Lung microvascular endothelial cell (primary cell): Measurements from ENCODE around the gene ACACB. TPM values are rescaled to one million over a fixed set of nuclear protein-coding genes. Genes with fewer than 3 reads are reported as not detected.
"Not testable (repeated sequence)": the region's sequence is repeated elsewhere in the genome, so short reads cannot be mapped to it uniquely, and the experiment has no call there.

ENCODE experiments used
- DNase-seq, 2 donors: peaks; one replicate each; pipeline versions ENCODE4 v3.0.0 to v3.0.0-alpha.2; 2010; ENCODE audit warnings: low read depth in 2 of 2
- total RNA-seq: library from RNA; depleted of rRNA; stranded (reverse); fragments of >200 nt; gene quantifications from 2 replicates; pipeline ENCODE4 v1.2.1, GENCODE V29; 2014

Gene ACACB
- total RNA-seq, 1 donor from 2014 or later: 3.4 TPM

GRCh38 chr12:109172787-109173186 lies 56.4 kb downstream of the ACACB start:
- DNase-seq: not testable (repeated sequence)

DNA sequence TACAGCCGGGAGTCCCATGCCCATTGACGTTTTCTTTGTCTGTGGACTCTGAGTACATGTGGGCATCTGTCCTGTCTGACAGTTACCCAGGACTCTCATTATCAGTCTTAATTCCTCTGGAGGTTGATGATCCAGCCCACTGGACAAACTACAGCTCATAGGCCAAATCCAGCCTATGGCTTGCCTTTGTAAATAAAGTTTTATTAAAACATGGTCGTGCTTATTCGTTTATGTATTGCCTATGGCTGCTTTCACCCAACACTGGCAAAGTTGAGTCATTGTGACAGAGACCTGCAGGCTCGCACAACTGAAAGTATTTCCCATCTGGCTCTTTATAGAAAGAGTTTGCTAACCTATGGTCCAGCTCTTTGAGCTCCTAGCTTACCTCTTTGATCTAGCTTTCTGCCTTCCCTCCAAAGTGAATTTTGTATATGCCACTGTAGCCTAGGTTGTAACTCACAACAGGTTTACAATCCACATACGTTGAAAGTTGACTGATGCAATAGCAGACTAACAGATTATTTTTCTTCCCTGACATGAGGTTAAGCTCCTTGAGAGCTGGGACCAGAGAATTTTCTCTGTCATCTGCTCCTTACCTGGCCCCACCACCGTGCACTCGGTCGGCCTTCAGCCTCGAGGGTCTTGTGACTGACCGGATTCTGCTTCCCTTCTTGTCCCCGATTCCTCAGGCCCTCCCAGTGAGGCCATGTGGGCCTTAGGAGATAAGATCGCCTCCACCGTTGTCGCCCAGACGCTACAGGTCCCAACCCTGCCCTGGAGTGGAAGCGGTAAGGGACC lies 57.3 kb downstream of the ACACB start:
- no peak for DNase-seq

DNA sequence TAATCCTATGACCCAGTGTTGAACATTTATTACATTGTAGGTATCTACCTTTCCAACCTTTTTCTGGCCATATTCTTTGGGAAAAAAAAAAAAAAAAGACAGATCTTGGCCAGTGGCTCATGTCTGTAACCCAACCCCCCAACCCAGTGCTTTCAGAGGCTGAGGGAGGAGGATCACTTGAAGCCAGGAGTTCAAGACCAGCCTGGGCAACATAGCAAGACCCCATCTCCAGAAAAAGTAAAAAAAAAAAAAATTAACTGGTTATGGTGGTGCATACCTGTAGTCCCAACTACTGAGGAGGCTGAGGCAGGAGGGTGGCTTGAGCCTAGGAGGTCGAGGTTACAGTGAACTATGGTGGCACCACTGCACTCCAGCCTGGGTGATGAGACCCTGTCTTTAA lies 58.1 kb downstream of the ACACB start:
- no peak for DNase-seq

GRCh38 chr12:109178532-109178931 lies 62.1 kb downstream of the ACACB start:
- no peak for DNase-seq

DNA sequence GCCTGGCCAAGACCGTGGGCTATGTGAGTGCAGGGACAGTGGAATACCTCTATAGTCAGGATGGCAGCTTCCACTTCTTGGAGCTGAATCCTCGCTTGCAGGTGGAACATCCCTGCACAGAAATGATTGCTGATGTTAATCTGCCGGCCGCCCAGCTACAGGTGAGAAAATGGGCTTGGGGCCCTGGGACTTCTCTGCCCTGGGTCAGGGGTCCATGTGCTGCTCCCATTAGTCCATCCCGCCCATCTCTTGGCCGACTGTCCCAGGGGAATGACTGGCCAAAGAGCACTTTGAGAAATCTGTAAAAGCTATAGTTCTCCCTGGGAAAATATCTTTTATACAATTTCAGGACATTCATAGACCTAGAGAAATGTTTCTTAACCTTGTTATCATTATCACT lies 63.5 kb downstream of the ACACB start:
- DNase-seq: no peak

GRCh38 chr12:109182041-109182839 lies 65.9 kb downstream of the ACACB start:
- no peak for DNase-seq

- no peak for DNase-seq
These were observed 69.1 kb downstream of the ACACB start for GRCh38 chr12:109185441-109185840.

- no peak for DNase-seq
These were observed 70.7 kb downstream of the ACACB start for GRCh38 chr12:109186993-109187653.

- DNase-seq: no peak
These were observed 71.8 kb downstream of the ACACB start for GRCh38 chr12:109188108-109188712.

DNA sequence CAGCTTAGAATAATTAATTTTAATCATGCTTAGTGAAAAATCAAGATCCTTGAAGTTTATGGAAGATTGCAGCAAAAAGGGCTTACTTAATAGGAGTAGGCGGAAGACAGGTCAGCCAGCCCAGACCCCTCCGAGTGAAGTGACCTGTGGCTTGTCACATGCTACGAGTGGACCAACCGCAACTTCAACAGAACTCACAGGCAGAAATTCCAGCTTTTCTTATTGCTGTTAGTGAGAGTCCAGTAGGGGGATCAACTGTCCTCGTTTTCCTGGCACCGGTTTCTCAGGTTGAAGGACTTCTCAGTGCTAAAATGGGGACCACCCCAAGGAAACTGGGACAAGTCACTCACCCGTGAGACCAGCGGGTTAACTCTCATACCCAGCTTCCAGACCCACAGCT lies 72.9 kb downstream of the ACACB start:
- DNase-seq: no peak

- DNase-seq: no peak
These were observed 75.3 kb downstream of the ACACB start for GRCh38 chr12:109191621-109192250.

DNA sequence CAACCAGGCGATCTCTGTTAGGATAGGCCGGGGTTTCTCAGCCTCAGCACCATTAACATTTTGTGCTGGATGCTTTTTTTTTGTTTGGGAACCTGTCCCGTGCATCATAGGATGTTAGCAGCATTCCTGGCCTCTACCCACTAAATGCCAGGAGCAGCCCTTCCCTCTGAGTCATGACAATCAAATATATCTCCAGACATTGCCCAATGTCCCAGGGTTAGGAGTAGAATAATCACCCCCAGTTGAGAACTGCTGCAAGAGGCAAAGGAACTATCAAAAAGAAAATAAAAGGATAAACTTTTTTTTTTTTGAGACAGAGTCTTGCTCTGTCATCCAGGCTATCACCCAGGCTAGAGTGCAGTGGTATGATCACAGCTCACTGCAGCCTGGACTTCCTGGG lies 76.0 kb downstream of the ACACB start:
- no peak for DNase-seq

DNA sequence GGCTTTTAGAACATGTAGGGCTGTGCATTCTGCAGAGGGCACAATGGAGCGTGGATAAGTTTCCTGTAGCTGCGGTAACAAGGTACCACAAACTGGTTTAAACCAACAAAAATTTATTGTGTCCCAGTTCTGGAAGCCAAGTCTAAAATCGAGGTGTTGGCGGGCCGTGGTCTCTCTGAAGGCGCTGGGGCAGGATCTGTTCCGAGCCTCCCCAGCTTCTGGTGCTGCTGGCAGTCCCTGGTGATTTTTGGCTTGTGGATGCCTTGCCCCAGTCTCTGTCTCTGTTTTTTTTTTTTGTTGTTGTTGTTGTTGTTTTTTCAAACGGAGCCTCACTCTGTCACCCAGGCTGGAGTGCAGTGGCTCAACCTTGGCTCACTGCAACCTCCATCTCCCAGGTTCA lies 77.5 kb downstream of the ACACB start:
- no peak for DNase-seq

DNA sequence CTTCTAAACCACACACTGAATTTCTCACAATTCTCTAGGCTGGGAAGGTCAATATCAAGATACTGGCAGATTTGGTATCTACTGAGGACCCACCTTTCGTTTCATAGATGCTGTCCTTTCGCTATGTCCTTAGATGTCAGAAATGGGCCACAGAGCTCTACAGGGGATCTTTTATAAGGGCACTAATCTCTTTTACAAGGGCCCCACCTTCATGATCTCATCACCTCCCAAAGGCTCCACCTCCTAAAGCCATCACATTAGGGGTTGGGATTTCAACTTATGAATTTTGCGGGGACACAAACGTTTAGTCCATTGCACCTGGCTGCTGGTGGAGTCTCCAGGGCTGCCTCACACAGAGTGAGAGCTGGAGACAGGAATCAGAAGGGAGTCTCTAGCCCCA lies 79.9 kb downstream of the ACACB start:
- DNase-seq: no peak

GRCh38 chr12:109197327-109197726 lies 80.9 kb downstream of the ACACB start:
- DNase-seq: no peak

GRCh38 chr12:109199324-109199723 lies 82.9 kb downstream of the ACACB start:
- DNase-seq: no peak

DNA sequence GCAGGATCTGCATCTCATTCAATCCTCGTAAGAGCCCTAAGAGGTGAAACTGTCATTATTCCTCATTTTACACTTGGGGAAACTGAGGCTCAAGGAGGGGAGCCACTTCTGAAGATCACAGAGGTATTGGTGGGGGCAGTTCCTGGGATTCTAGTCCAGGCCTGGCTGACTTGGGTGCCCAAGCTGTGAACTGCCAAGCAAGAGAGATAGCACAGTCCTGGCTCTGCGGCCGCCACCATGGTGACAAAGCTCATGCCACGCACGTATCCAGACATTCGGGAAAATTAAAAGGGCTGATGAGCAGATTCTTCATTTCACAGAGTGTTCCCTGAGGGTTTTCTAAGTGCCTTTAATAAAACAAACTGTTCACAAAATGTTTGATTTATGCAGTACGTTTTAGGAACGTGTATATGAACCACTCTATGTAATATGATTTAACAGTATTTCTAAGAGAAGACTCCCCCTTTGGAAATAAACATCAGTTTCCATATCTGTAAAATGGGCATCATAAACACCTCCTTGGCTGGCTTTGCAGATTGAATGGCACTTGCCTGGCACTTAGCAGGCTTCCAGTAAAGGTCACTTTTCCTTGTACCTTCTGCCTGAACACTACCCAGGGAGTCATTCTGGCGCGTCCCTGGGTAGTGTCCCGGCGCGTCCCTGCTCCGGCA lies 84.6 kb downstream of the ACACB start:
- DNase-seq: no peak

DNA sequence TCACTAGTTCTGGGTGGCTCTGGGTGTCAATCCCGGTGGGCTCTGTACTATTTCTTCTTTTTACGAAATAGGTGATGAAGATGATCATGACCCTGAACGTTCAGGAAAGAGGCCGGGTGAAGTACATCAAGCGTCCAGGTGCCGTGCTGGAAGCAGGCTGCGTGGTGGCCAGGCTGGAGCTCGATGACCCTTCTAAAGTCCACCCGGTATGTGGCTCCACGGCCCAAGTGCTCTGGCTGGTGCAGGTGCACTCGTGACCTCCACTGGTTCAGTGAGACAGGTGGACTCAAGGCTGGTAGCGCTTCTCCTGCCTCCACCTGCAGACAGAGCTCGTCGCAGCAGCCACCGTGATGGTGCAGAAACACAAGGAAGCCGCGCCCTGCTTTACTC lies 85.1 kb downstream of the ACACB start:
- DNase-seq: no peak

GRCh38 chr12:109202770-109203169 lies 86.4 kb downstream of the ACACB start:
- DNase-seq: no peak

- DNase-seq: no peak
These were observed 87.1 kb downstream of the ACACB start for GRCh38 chr12:109203480-109203879.

- DNase-seq: no peak
These were observed 92.7 kb downstream of the ACACB start for GRCh38 chr12:109209082-109209481.
